ENCODE measurements around the gene CTSK. TPM values are rescaled to one million over a fixed set of nuclear protein-coding genes. Genes with fewer than 3 reads are reported as not detected.

Gene CTSK
- total RNA-seq, 1 experiment from 2014 or later = 3.5 TPM

DNA sequence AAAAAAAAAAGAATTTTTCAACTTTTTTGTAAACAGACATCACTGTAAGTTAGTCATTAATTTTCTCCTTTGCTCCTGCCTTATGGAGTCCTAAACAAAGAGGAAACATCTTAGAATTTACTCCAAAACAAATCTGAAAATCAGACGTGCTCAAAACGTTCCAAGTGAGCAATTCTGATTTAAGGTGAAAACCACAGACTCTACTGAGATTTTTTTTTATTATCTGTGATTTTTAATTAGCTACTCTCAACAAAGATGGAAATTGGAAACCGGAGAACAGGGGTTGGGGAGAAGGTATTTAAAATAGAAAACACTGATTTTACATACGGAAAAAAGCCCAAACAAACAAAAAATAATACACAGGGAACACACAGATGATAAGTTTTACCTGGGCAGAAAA is 7.8 kb upstream of the CTSK start:
- no peak for TF ChIP-seq EGR1 (IDR thresholded peaks at IDR 0.05; ENCODE audit: low read depth)
- TF ChIP-seq POLR2A (IDR thresholded peaks at IDR 0.05; ENCODE audit: borderline replicate concordance, extremely low read depth, insufficient read depth, insufficient read length) = no peak
- no peak for TF ChIP-seq MAX (IDR thresholded peaks at IDR 0.05)
- TF ChIP-seq, protein P1, sequence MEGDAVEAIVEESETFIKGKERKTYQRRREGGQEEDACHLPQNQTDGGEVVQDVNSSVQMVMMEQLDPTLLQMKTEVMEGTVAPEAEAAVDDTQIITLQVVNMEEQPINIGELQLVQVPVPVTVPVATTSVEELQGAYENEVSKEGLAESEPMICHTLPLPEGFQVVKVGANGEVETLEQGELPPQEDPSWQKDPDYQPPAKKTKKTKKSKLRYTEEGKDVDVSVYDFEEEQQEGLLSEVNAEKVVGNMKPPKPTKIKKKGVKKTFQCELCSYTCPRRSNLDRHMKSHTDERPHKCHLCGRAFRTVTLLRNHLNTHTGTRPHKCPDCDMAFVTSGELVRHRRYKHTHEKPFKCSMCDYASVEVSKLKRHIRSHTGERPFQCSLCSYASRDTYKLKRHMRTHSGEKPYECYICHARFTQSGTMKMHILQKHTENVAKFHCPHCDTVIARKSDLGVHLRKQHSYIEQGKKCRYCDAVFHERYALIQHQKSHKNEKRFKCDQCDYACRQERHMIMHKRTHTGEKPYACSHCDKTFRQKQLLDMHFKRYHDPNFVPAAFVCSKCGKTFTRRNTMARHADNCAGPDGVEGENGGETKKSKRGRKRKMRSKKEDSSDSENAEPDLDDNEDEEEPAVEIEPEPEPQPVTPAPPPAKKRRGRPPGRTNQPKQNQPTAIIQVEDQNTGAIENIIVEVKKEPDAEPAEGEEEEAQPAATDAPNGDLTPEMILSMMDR (IDR thresholded peaks at IDR 0.05 in 2 of 3, conservative IDR thresholded peaks at IDR 0.05 in 1 of 3; ENCODE audit: borderline replicate concordance in 1 of 3, insufficient read depth in 1 of 3, low read depth in 2 of 3, low read length in 2 of 3) = no peak
- no peak for TF ChIP-seq YY1 (IDR thresholded peaks at IDR 0.05; ENCODE audit: extremely low read depth, insufficient replicate concordance, low read depth, low read length)
- no peak for TF ChIP-seq ELF1 (IDR thresholded peaks at IDR 0.05; ENCODE audit: borderline replicate concordance, low read depth)
- TF ChIP-seq RAD21 (IDR thresholded peaks at IDR 0.05; ENCODE audit: low read depth) = no peak
- TF ChIP-seq SP1 (IDR thresholded peaks at IDR 0.05; ENCODE audit: low read depth) = no peak
- no peak for TF ChIP-seq EZH2 (IDR thresholded peaks at IDR 0.05)
- no peak for TF ChIP-seq JUND (IDR thresholded peaks at IDR 0.05)
- TF ChIP-seq EZH2phosphoT487 (IDR thresholded peaks at IDR 0.05; ENCODE audit: borderline replicate concordance) = no peak
- TF ChIP-seq ZNF274 (IDR thresholded peaks at IDR 0.05; ENCODE audit: low read depth, low read length) = no peak
- TF ChIP-seq FOSL1 (IDR thresholded peaks at IDR 0.05; ENCODE audit: low read depth) = no peak
- TF ChIP-seq, protein P2, sequence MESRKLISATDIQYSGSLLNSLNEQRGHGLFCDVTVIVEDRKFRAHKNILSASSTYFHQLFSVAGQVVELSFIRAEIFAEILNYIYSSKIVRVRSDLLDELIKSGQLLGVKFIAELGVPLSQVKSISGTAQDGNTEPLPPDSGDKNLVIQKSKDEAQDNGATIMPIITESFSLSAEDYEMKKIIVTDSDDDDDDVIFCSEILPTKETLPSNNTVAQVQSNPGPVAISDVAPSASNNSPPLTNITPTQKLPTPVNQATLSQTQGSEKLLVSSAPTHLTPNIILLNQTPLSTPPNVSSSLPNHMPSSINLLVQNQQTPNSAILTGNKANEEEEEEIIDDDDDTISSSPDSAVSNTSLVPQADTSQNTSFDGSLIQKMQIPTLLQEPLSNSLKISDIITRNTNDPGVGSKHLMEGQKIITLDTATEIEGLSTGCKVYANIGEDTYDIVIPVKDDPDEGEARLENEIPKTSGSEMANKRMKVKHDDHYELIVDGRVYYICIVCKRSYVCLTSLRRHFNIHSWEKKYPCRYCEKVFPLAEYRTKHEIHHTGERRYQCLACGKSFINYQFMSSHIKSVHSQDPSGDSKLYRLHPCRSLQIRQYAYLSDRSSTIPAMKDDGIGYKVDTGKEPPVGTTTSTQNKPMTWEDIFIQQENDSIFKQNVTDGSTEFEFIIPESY (IDR thresholded peaks at IDR 0.05; ENCODE audit: extremely low read depth, insufficient replicate concordance, low read length) = no peak
- no peak for TF ChIP-seq POLR2AphosphoS5 (IDR thresholded peaks at IDR 0.05; ENCODE audit: low read depth, low read length)
- TF ChIP-seq SIN3A (IDR thresholded peaks at IDR 0.05; ENCODE audit: low read depth) = no peak
- no peak for DNase-seq (ENCODE audit: low read depth, low spot score)
- Histone ChIP-seq H3K4me1 (ENCODE audit: control insufficient read depth in 1 of 2, insufficient read depth in 2 of 2, low read length in 2 of 2) (no peaks in the 10 kb centered on the region), H3K4me3 (replicated peaks in 1 of 2; ENCODE audit: low read depth in 1 of 2, low read length in 2 of 2) (no peak overlapping the region), H3K9me2 (ENCODE audit: insufficient read depth) (no peaks in the 10 kb centered on the region), H3K9me3 (ENCODE audit: control insufficient read depth in 1 of 2, insufficient read depth in 1 of 2, low read depth in 1 of 2, low read length in 2 of 2) (no peaks in the 10 kb centered on the region), H3K4me2 (ENCODE audit: low read length) (no peak overlapping the region), H3K9ac (ENCODE audit: low read length) (no peak overlapping the region), H2AFZ (ENCODE audit: low read depth, low read length, poor library complexity, severe bottlenecking) (no peak overlapping the region), H3K79me2 (ENCODE audit: insufficient read depth, low read length) (no peaks in the 10 kb centered on the region), H3K36me3 (ENCODE audit: control insufficient read depth in 1 of 2, insufficient read depth in 2 of 2, low read length in 2 of 2) (peaks cover 23 to 29% of the 10 kb centered on the region in 2 experiments), H3K27me3 (ENCODE audit: insufficient read depth, low read length) (no peaks in the 10 kb centered on the region), H4K20me1 (ENCODE audit: insufficient read depth) (no peaks in the 10 kb centered on the region), H3K27ac (ENCODE audit: low read depth, low read length) (no peak overlapping the region)
- ATAC-seq = no peak
- no TSS peak for BruUV-seq (replicated peaks)
- POLR2A ChIA-PET = no interaction called here
- RAD21 ChIA-PET (ENCODE audit: low non-redundant PET in 1 of 2, low total read pairs in 2 of 2, uncharacterized antibody in 2 of 2, unreplicated experiment in 2 of 2) = no interaction called here
- intact Hi-C loops (cut with micrococcal nuclease) = loop anchor here (10.0 kb wide), 1 partner anchor 351 kb away; no protein-coding TSS in a partner anchor
- CTCF ChIA-PET = no interaction called here
